NCI-H1436 treated with DMSO at 0.1 percent for 48 hours (cell line): ENCODE results near the gene LAMTOR1.

ENCODE experiments used
- DNase-seq: peaks from one replicate; lab custom pipeline; 2025; lab: John Stamatoyannopoulos, UW

LAMTOR1 gene

GRCh38 chr11:72081184-72081644 lies 21.9 kb downstream of the LAMTOR1 start:
- DNase-seq, result no peak

- peak; percentile 99 for DNase-seq
Observed at GRCh38 chr11:72080326-72081183, 22.5 kb downstream of the LAMTOR1 start, which contains the start of the genes LRRC51 and NUMA1. LRRC51 (plus strand) TSS chr11:72080850; CDS start chr11:72089084, 8,234 bp downstream. NUMA1 (minus strand) TSS chr11:72080542; CDS start chr11:72035943, 44,599 bp downstream.

GRCh38 chr11:72079819-72080325 lies 23.2 kb downstream of the LAMTOR1 start:
- no peak for DNase-seq

- no peak for DNase-seq
Observed at GRCh38 chr11:72078477-72078876, 24.6 kb downstream of the LAMTOR1 start.

GRCh38 chr11:72075756-72076155 lies 27.3 kb downstream of the LAMTOR1 start:
- no peak for DNase-seq

- DNase-seq, result no peak
Observed at GRCh38 chr11:72075109-72075508, 28.0 kb downstream of the LAMTOR1 start.

- DNase-seq, result no peak
Observed at GRCh38 chr11:72072348-72072747, 30.7 kb downstream of the LAMTOR1 start.

- DNase-seq, result no peak
Observed at GRCh38 chr11:72070491-72070890, 32.6 kb downstream of the LAMTOR1 start.

- no peak for DNase-seq
Observed at GRCh38 chr11:72069787-72070251, 33.3 kb downstream of the LAMTOR1 start.

GRCh38 chr11:72069200-72069599 lies 33.9 kb downstream of the LAMTOR1 start:
- no peak for DNase-seq

- no peak for DNase-seq
Observed at GRCh38 chr11:72067676-72068075, 35.4 kb downstream of the LAMTOR1 start.

- DNase-seq, result no peak
Observed at GRCh38 chr11:72067266-72067665, 35.8 kb downstream of the LAMTOR1 start.

- DNase-seq, result no peak
Observed at GRCh38 chr11:72066855-72067254, 36.2 kb downstream of the LAMTOR1 start.

- no peak for DNase-seq
Observed at GRCh38 chr11:72061739-72062396, 41.2 kb downstream of the LAMTOR1 start.

GRCh38 chr11:72058416-72059034 lies 44.6 kb downstream of the LAMTOR1 start:
- DNase-seq, result no peak

- DNase-seq, result no peak
Observed at GRCh38 chr11:72048766-72049460, 54.2 kb downstream of the LAMTOR1 start.
